ENCODE results near the gene MICAL3.

- TF ChIP-seq CTCF (IDR thresholded peaks at IDR 0.05): no peak
- TF ChIP-seq POLR2A (IDR thresholded peaks at IDR 0.05): no peak
- TF ChIP-seq POLR2AphosphoS5 (IDR thresholded peaks at IDR 0.05): no peak
- TF ChIP-seq EP300 (IDR thresholded peaks at IDR 0.05): no peak
These were observed 194.7 kb downstream of the MICAL3 start for GRCh38 chr22:17829695-17830042.
